Renal pelvis (tissue), 4 donors: Measurements from ENCODE around the gene CFAP221. TPM values are rescaled to one million over a fixed set of nuclear protein-coding genes. Genes with fewer than 3 reads are reported as not detected.
"Not testable (repeated sequence)": the region's sequence is repeated elsewhere in the genome, so short reads cannot be mapped to it uniquely, and the experiment has no call there.

Experiments used
- DNase-seq: peaks from one replicate; pipeline ENCODE4 v3.0.0-alpha.2; 2013
- polyA plus RNA-seq, 3 donors: library from polyadenylated mRNA; unstranded; fragments of 120-200 nt; gene quantifications; one replicate each; pipeline ENCODE4 v1.2.1, GENCODE V29; 2013; ENCODE audit not compliant: insufficient read length in 3 of 3

The CFAP221 gene
- polyA plus RNA-seq, 3 donors = 18.5 to 35.1 (median 30.2) TPM

DNA sequence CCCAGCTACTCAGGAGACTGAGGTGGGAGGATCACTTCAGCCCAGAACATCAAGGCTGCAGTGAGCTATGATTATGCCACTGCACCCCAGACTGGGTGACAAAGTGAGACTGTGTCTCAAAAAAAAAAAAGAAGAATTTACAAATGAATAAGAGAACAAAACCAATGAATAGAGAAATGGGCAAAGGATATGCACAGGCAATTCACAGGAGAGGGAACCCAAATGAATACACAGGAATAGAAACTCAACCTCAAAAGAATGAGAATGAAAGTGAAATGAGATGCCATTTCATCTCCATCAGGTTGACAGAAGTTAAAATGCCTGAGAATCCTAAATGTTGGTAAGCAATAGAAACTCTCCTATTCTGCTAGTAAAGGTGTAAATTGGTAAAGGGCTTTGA lies 40.2 kb downstream of the CFAP221 start:
- DNase-seq = no peak

DNA sequence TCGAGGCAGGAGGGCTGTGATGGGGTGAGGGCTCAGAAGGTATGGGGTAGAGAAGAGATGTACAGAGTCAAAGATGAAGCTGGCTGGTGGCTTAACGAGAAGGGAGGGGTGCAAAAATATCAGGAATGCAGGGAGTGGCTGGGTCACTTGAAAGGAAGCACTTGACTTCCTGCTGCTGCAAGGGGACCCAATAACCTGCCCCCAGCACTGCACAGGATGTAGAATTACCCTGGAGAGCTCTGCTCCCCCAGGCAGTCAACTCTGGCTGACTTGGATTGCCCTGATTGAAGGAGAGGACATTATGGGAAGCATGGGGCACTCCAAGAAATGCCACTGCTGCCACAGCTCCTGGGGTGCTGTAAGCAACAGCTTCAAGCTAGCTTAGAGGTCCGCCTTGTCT lies 41.8 kb downstream of the CFAP221 start:
- no peak for DNase-seq

- no peak for DNase-seq
These were observed 46.6 kb downstream of the CFAP221 start for GRCh38 chr2:119590873-119591272.

DNA sequence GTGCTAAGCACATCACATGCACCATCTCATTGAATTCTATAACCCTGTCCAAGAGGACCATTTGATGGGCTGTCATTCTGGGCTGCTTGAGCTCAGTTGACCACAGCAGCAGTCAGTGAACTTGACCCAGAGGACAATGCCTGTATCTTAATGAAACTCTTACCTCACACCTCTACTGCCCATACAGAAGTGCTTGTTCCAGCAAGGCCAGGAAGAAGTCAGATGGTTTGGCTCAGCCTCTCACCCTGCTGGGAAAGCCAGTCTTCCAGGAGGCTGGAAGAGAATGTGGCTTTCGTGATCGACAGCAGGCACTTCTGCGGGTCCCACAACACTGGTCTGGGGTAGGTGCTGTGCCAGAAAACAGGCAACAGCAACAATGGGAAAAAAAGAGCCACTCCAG lies 47.3 kb downstream of the CFAP221 start:
- DNase-seq = no peak

DNA sequence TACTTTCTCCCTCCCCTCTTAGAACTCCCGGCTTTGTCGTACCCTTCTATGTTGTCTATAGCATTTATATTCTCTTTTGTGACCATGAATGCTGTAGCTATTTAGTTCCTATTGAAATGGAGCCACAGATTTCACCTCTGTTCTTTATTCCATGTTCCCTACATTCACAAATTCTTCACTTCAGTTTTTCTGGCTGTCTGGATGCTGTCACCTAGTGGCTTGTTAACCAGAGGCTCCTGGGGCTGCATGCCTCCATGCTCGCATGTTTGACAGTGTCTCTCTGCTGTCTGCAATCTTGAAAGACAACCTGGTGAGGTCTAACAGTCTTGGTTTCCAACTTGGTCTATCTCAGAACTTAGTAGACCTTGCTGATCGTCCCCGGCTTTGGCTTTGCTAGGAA lies 48.2 kb downstream of the CFAP221 start:
- DNase-seq = no peak

DNA sequence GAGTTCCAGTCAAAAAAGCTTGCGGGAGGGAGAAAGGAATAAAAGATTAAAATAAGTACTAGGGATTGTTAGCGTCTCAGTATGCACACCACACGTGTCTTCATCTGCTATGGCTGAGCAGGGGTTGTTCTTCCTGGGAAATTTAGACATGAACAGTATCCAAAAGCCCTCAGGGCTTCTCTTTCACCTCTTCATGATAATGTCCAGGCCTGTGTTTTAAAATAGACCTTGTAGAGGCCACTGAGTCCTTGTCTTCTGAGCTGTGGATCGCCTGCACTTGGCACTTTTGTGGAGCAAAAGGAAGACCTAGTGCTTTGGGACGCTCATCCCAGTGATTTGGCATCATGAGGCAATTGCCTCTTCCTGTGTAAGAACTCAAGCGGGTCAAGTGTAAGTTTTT lies 52.4 kb downstream of the CFAP221 start:
- DNase-seq = no peak

DNA sequence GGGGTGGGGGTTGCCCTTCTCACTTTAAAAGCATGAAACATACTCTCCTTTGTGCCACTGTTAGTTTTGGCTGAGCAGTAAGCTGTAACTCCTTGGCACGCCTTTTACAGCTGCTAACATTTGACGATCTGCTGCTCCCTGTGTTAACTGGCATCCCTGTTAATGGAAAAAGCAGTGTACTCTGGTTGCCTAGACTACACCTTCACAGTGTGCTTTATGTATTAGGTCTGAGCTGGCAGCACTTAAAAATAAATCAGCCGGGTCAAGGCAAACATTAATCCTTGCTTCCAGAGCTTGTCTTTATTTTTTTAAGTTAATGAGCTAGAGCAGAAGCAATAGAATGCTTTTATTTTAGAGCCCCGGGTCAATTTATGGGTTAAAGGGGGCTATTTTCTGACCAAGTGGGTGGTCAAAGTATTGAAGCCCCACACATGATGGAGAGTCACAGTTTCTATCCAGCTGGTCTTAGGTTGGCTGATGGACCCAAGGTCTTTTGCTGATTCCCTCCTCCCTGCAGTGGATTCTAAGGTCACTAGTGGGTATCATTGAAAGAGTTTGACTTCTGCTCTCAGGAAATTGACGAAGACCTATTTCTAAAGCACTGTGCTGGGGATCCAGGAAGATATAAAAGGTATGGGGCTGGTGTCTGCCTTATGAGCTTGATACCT lies 54.5 kb downstream of the CFAP221 start:
- peak; percentile 88 for DNase-seq

DNA sequence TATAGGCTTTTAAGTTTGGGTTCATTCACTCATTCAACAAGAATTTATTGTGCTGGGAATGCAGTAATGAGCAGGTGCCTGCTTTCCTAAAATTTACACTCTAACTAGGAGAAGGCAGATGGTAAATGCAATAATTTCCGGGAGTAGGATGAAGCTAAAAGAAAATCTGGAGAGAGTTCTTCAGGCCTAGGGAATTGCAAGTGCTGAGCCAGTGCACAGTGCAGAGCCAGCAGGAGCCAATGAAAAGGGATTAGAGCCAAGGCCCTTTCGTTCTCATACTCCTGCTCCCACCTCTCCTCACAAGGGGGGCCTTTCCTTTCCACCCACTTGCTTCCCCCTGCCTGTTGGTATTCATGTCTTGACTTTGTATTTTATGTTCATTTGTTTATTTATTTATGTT lies 55.1 kb downstream of the CFAP221 start:
- no peak for DNase-seq

- DNase-seq = no peak
These were observed 60.8 kb downstream of the CFAP221 start for GRCh38 chr2:119605096-119605495.

- DNase-seq = no peak
These were observed 62.4 kb downstream of the CFAP221 start for GRCh38 chr2:119606674-119607073.

DNA sequence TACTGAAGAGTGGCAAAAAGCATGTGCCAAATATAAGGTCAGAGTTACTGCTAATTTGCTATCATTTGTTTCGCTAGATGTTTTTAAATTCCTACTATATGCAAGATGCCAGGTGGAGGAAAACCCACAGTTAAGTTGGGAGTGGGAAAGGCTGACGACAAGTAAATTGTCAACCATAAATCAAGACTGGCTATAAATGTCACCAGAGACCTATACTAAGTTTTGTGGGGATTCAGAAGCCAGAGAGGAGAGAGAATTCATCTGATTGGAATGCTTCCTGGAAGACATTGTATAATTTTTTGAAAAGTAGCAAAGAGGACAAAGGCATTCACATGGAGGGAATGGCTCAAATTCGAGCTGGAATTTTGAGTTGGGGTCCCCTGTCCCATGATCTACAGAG lies 64.3 kb downstream of the CFAP221 start:
- no peak for DNase-seq

DNA sequence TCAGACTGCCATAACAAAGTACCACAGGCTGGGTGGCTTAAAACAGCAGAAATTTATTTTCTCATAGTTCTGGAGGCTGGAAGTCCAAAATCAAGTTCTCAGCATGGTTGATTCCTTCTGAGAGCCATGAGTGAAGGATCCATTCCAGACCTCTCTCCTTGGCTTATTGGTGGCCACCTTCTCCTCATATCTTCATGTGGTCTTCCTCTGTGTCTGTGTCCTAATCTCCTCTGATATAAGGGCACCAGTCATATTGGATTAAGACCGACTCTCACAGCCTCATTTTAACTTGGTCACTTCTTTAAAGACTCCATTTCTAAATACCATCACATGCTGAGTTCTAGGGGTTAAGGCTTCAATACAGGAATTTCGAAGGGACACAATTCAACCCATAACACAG lies 65.1 kb downstream of the CFAP221 start:
- DNase-seq = no peak

- DNase-seq = not testable (repeated sequence)
These were observed 69.9 kb downstream of the CFAP221 start for GRCh38 chr2:119614140-119614539.

DNA sequence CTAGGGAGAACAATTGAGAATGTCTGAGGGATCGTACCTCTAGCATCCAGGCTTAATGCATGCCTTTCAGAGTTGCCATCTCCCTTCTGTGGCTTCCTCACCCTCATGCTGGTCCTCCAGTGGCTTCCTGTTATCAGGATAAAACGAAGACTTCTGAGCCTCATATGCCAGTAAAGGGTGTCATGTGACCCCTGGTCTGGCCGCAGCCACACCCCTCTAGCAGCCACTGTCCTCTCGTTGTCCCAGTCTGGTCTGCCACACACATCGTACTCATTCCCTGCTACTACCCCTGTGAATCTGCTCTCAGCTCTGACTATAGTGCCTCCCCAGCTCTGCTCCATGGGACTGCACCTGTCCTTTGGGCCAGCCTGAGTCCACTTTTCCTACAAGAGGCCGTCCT lies 72.2 kb downstream of the CFAP221 start:
- no peak for DNase-seq

DNA sequence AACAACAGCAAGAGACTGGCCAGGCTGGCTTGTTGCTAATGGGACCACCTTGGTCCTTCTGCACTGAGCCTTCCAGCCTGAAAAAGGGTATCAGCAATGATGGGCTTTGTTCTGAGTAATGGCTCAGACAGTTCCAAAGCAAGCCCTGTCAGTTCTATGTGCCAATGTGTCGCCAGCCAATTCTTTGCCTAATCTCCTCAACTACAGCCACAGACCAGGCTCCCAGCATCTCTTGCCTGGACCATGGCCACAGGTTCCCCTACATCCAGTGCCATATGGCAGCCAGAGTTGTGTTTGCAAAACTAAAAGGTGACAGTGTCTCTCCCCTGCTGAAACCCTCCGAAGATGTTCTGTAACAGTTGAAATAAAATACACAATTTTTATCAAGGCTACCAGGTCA lies 73.2 kb downstream of the CFAP221 start:
- DNase-seq = no peak

DNA sequence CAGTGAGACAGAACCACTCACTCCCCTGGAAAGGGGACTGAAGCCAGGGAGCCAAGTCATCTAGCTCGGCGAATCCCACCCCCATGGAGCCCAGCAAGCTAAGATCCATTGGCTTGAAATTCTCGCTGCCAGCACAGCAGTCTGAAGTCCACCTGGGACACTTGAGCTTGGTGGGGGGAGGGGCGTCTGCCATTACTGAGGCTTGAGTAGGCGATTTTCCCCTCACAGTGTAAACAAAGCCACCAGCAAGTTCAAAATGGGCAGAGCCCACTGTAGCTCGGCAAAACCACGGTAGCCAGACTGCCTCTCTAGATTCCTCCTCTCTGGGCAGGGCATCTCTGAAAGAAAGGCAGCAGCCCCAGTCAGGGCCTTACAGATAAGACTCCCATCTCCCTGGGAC lies 74.5 kb downstream of the CFAP221 start:
- DNase-seq = not testable (repeated sequence)

- DNase-seq = no peak
These were observed 81.0 kb downstream of the CFAP221 start for GRCh38 chr2:119625226-119625625.

DNA sequence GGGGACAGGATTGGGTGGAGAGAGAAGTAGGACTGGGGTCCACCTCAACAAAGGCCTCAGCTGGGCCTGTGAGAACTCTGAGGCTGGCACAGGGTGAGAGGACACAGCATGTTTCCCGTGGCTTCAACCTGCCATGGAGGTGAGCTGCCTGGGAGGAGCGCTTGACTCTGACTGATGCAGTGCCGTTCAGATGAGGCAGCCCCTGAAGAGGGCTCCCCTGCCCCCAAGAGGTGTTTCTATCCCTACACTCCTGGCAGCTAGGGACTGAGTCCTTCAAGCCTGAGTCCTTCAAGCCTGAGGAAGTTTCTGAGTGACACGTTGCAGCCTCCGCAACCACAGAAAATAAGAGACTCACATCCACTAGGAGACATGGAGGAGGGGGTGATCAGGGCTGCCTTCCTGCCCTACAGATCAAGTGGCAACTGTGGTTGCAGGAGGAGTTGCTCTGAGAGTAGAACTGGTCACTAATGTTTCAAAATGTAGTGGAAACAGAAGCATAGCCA lies 85.1 kb downstream of the CFAP221 start:
- peak; percentile 44 for DNase-seq

- DNase-seq = no peak
These were observed 85.9 kb downstream of the CFAP221 start for GRCh38 chr2:119630121-119630520.

GRCh38 chr2:119637371-119637770 lies 93.1 kb downstream of the CFAP221 start:
- DNase-seq = no peak

DNA sequence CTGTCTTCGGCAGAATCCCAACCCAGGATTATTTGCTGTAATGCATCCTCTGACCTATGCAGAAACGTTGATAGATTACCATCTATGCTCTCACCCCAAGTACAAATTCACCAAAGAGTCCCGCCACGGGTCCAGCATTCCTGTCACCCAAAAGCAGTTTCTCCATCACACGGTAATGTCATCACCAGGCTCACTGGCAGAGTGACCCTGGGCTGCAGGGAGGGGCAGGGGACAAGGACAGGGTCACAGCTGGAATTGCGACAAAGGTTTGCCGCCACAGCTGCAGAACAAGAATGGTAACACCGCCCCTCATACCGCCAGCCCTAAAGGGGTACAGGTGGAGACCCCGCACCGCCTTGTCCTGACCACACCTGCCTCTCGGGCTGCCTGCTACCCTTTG lies 94.0 kb downstream of the CFAP221 start:
- DNase-seq = no peak

GRCh38 chr2:119638685-119639554 lies 94.7 kb downstream of the CFAP221 start:
- no peak for DNase-seq

DNA sequence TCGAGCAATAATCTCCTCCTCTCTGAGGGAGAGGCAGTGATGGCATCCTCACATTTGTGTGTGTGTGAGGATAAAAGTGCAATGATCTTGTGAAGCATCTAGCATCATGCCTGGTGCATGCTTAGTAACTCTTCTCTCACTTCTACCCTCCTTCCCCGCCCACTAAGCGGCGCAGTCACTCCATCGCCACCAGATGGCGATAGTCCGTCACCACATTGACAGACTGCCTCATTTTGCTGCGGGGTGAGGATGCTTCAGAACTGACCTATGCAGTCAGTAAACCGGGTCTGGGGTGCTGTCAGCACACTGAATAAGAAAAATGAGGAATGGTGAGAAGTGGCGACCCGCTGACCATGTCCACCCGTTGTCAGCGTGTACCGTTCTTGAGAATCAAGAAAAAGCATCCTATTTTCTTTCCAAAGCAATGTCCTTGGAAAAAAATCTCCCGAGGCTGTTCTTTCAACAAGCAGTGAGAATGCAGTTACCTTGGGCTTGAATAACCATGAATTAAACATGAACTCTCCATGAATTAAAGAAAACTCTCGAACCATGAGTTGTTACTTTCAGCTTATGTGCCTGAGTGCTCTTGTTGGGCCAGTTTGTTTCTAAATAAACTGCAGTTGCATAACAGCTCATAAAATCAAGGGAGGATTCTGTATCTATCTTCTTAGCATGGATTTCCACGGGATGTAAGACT lies 97.5 kb downstream of the CFAP221 start:
- peak; percentile 76 for DNase-seq
